Measurements from ENCODE around the gene MACROD2.

DNA sequence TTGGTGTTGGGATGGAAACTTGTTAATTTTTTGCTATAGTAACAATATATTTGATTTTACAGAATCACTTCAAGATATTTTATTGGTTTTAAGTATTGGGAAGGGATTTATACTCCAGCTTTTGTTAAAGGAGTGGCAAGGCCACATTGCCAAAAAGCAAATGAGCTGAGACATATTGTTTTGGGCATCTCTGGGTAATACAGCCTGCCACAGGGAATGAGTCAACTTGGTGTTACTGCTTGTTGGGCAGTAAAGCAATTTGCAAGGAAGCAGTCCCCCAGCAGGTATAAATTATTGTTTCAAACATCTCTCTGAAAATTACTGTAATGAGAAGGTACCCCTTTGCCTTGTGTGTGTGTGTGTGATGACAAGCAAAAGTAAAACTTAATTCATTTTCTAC, 1210.4 kb downstream of the MACROD2 start:
- TF ChIP-seq POLR2A (IDR thresholded peaks at IDR 0.05; ENCODE audit: low read depth, low read length), result no peak
- TF ChIP-seq, protein P1, sequence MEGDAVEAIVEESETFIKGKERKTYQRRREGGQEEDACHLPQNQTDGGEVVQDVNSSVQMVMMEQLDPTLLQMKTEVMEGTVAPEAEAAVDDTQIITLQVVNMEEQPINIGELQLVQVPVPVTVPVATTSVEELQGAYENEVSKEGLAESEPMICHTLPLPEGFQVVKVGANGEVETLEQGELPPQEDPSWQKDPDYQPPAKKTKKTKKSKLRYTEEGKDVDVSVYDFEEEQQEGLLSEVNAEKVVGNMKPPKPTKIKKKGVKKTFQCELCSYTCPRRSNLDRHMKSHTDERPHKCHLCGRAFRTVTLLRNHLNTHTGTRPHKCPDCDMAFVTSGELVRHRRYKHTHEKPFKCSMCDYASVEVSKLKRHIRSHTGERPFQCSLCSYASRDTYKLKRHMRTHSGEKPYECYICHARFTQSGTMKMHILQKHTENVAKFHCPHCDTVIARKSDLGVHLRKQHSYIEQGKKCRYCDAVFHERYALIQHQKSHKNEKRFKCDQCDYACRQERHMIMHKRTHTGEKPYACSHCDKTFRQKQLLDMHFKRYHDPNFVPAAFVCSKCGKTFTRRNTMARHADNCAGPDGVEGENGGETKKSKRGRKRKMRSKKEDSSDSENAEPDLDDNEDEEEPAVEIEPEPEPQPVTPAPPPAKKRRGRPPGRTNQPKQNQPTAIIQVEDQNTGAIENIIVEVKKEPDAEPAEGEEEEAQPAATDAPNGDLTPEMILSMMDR (conservative IDR thresholded peaks at IDR 0.05; ENCODE audit: low read depth, low read length), result no peak
- TF ChIP-seq CEBPB (IDR thresholded peaks at IDR 0.05; ENCODE audit: low read depth, low read length), result no peak
- no peak for TF ChIP-seq SMC3 (IDR thresholded peaks at IDR 0.05; ENCODE audit: low read depth, low read length)
- no peak for TF ChIP-seq MAFK (IDR thresholded peaks at IDR 0.05; ENCODE audit: low read depth, low read length)
- TF ChIP-seq MXI1 (IDR thresholded peaks at IDR 0.05; ENCODE audit: borderline replicate concordance, low read depth, low read length), result no peak
- no peak for TF ChIP-seq FOS (IDR thresholded peaks at IDR 0.05; ENCODE audit: low read depth, low read length)

Measured in IMR-90 (cell line).